Activated CD4-positive, alpha-beta T cell treated with anti-CD3 and anti-CD28 coated beads for 4 hours (primary cell): Measurements from ENCODE around the gene C1orf74.

Experiments used
- DNase-seq, 2 donors: peaks; one replicate each; pipeline ENCODE4 v3.0.0-alpha.2; 2020

C1orf74 gene

DNA sequence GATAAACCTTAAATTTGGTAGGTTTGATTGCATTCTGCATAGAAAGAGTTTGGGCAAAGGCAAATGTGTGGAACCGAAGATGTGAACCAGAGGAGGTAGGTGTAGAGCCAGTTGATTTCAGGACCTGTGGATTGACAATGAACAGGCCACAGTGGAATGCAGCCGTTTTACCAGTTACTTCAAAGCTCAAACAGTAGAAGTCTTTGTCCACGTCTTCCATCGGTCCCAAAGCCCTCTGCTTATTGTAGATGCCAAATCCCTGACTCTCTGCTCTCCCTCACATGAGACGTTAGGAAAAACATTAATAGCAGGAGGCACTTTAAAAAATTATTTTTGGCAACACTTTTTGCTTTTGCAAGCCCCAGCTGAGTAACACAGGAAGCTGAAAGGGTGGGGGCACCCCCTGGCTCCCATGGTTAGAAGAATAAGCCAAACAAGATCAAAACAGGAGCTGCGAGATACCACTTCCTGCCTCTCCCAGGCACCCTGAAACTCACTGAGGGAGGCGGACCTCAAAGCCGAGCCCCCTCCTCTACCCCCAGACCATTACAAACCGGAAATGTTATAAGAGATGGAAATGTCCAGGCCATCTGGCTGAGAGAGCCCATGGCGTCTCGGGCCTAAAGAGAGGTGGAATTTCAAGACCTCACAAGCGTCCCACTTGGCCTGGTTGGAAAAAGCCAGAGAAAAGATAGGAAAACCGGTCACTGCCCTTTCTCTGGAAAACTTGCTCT lies 15.0 kb downstream of the C1orf74 start:
- peak; percentile 68 to 70 for DNase-seq

- DNase-seq: peak; percentile 74 to 76
Observed at GRCh38 chr1:209768354-209768774, 16.0 kb downstream of the C1orf74 start.

- no peak for DNase-seq
Observed at GRCh38 chr1:209767706-209768105, 16.7 kb downstream of the C1orf74 start.

DNA sequence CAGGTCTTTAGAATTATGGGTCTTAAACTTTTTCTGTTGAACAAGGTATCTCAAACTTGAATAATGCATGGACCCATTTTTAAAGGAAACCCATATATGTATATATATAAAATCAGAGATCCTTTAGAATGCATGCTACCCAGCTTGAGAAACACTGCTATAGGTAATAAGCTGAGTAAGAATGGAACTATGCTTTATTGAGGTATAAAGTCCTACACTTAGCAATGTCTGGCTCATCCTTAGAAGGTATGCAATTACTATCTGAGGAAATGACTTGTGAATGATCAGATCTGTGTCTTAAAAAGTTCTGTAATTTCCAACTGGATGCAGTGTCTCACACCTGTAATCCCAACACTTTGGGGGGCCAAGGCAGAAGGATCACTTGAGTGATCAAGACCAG lies 17.3 kb downstream of the C1orf74 start:
- no peak for DNase-seq

- no peak for DNase-seq
Observed at GRCh38 chr1:209766051-209766450, 18.3 kb downstream of the C1orf74 start.

GRCh38 chr1:209761011-209761635 lies 23.2 kb downstream of the C1orf74 start:
- no peak for DNase-seq

DNA sequence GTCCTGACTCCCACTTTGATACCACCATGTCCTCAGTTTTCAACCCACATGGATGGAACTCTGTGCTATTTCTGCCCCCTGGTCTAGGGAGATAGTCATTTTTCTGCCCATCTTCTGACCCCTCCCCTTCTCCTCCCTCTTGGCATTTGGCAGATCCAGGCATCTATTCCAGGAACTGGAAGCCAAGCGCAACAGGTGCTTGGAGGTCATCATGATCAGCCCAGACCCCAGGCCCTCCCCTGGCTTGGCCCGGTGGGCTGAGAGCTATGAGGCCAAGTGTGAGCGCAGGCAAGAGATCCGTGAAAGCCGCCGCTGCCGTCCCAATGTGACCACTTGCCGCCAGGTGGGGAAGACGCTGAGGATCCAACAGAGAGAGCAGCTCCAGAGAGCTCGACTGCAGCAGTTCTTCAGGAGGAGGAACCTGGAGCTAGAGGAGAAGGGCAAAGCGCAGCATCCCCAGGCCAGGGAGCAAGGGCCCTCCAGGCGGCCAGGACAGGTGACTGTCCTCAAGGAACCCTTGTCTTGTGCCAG lies 24.5 kb downstream of the C1orf74 start:
- DNase-seq: no peak

DNA sequence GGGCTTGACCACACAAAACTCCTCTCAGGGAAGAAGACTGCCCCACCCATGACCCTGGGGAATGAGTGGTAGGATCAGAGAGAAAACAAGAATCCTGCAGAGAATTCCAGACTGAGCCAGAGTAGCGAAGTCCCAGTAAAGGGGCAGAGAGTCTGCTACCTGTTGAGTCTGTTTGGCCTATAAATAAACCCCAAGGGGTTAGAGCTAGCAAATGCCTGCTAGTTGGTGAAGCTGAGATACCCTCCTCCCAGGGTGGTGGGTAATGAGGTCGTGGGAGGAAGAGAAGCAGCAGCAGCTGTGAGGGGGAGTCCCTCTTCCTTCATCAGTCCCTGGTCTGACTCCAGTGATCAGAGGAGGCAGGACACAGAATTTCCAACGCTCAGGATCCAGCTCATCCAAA lies 26.0 kb downstream of the C1orf74 start:
- no peak for DNase-seq

- peak in 1 of 2 donors; percentile 31 for DNase-seq
Observed at GRCh38 chr1:209756615-209757445, 27.5 kb downstream of the C1orf74 start.

GRCh38 chr1:209755926-209756614 lies 28.3 kb downstream of the C1orf74 start, which contains the start of gene TRAF3IP3:
TSS of gene TRAF3IP3 (plus strand) at chr1:209756053. CDS start at chr1:209760040, 3,987 bp downstream.
- peak; percentile 65 to 67 for DNase-seq

DNA sequence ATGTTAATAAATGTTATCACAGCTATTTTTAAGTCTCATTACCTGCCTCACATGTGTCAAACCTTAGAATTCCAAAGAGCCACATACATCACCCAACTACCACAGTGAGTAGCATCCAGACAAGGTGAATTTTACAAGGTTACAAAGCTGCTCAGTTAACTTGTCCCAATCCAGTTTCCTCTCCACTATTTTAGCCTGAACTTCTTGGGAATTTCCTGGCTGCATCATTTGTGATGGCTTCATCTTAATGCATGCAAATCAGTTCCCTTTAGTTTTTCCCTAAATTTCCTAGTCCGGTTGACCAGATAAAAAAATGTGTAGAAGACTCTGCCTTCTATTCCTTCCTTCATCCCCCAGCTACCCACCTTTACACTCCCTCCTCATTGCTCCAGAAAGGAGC lies 29.1 kb downstream of the C1orf74 start:
- DNase-seq: no peak

DNA sequence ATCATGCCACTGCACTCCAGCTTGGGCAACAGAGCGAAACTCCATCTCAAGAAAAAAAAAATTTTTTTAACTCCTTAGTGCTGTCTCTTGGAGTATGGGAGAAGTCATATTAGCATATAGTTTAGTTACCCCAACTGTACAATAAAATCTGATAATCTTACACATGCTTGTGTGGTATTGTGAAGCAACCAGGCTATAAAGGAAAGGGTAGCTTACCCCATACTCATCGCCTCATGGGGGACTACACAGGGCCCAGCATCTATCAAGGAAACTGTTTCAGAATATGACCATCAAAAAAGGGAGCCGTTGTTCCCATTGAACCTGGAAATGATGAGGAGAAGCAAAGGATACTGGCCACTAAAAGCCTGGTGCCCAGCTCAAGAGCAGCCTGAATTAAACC lies 31.5 kb downstream of the C1orf74 start:
- no peak for DNase-seq

DNA sequence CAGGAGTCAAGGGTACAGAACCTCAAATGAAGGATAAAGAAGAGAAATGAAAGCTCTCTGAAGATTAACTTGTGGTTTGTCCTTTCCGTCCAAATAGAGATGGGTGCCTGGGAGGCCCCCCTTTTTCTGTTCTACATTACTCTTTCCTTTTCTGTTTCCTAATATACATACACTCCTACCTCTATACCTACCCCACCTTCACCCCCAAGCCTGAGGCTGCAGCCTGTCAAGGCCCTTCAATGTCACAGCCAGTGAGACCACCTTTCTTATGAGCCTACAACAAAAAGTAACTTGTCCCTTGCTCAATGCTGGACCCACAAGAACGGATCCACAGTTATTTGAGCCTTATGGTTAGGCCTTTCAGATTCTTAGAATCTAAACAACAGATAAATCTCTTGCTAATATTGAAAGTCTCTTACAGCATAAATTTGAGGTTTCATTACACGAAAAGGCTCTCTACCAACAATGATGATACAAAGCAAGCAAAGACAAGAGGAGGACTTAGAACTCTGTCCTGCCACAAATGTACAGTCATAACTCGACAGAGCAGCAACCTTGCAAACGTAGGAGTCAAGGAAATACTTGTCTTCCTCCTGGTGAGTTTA lies 32.6 kb downstream of the C1orf74 start:
- DNase-seq: no peak

- DNase-seq: no peak
Observed at GRCh38 chr1:209749670-209750323, 34.6 kb downstream of the C1orf74 start.

- no peak for DNase-seq
Observed at GRCh38 chr1:209749205-209749604, 35.2 kb downstream of the C1orf74 start.

DNA sequence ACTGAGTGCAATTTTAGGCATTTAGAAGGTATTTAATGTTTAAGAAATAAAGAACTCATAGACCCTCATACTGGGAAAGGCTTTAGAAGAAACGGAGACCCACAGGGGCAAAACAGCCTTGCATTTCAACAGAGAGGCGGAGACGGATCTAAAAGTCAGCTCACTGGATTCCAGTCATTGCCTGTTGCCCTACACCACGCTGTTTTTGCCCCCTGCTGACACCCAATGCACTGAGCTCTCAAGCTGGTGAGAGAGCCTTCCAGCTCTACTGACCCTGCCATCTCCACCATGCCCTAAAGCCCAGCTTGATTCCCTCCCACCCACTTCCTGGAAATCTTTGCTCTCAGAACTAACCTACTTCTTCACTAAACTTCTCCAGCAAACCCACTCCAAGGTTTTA lies 35.7 kb downstream of the C1orf74 start:
- no peak for DNase-seq

GRCh38 chr1:209747580-209748262 lies 36.6 kb downstream of the C1orf74 start:
- DNase-seq: peak; percentile 74 to 81

DNA sequence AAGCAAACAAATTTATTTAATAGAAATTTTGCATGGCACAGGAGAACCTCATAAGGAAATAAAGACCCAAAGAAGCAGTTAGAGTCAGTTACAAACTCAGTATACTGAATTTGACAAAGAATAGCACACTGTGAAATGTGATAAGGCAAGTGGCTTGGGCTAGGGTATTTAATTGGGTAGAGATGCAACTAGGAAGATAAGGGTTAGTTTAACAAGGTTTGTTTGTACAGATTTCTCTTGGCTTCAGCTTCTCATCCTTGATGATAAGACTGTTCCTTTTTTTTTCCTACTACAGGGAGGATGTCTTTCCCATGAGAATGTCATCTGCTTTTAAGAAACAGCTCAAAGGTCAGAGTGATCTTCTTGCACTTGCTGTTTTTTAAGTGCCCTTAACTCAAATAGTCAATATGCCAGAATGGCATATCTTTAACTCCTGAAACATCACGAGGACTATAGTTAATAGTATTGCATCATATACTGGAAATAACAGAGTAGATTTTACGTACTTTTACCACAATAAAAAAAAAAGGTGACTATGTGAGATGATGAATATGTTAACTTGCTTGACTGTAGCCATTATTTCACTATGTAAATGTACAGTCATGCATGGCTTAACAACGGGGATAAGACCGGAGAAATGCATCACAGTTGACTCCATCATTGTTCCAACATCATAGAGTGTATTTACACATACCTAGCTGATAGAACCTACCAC lies 37.8 kb downstream of the C1orf74 start:
- DNase-seq: no peak

- no peak for DNase-seq
Observed at GRCh38 chr1:209743145-209743482, 41.2 kb downstream of the C1orf74 start.

- no peak for DNase-seq
Observed at GRCh38 chr1:209742409-209743144, 41.8 kb downstream of the C1orf74 start.
